K562 (cell line): Measurements from ENCODE around the gene TFRC.

Experiments
- CTCF ChIP-seq, 3 experiments: IDR thresholded peaks in 2 of 3; conservative IDR thresholded peaks in 1 of 3; 2 replicates each; pipeline ENCODE4 v1.5.1; 2011 to 2012; ENCODE audit warnings: low read length in 3 of 3, mild to moderate bottlenecking in 3 of 3, control low read depth in 2 of 3, improper control_type of control experiment in 1 of 3, inconsistent platforms in 1 of 3, low read depth in 1 of 3, mixed read lengths in 1 of 3, moderate library complexity in 1 of 3; ENCODE audit not compliant: insufficient read depth in 2 of 3
- KDM4B ChIP-seq, 2 experiments: fragments of 450-650 bp in 1 of 2; sonication (generic) in 1 of 2; IDR thresholded peaks; 2 replicates each; pipeline ENCODE4 v1.6.1; 2016 to 2017; ENCODE audit warnings: borderline replicate concordance in 2 of 2, antibody characterized with exemption in 1 of 2, low read depth in 1 of 2, mild to moderate bottlenecking in 1 of 2
- NELFE ChIP-seq: IDR thresholded peaks from 2 replicates; pipeline ENCODE4 v1.6.1; 2011; ENCODE audit warnings: mild to moderate bottlenecking; ENCODE audit not compliant: insufficient read depth, insufficient read length
- POLR2A ChIP-seq: fragments of 450-650 bp; conservative IDR thresholded peaks from 2 replicates; pipeline ENCODE4 v1.6.1; 2016
- PRPF4 ChIP-seq: fragments of 200-400 bp; formaldehyde crosslinking; IDR thresholded peaks from one replicate; pipeline ENCODE4 v1.6.1; 2017; ENCODE audit warnings: low read length, low read depth, mild to moderate bottlenecking; ENCODE audit not compliant: insufficient read depth, poor library complexity, severe bottlenecking
- RAD21 ChIP-seq, 2 experiments: fragments of 250-450 bp in 1 of 2; fragments of 450-650 bp in 1 of 2; sonication (Bioruptor Pico) in 1 of 2; formaldehyde crosslinking in 1 of 2; IDR thresholded peaks in 1 of 2; conservative IDR thresholded peaks in 1 of 2; 2 replicates each; pipeline versions ENCODE4 v1.4.0 to v1.8.0; 2020 to 2022; ENCODE audit warnings: mild to moderate bottlenecking in 2 of 2, moderate library complexity in 1 of 2
- SETDB1 ChIP-seq: IDR thresholded peaks from one replicate; pipeline ENCODE4 v1.6.1; 2012; ENCODE audit warnings: low read length, control low read depth, inconsistent platforms
- TAF1 ChIP-seq: IDR thresholded peaks from 2 replicates; pipeline ENCODE4 v1.6.1; 2011; ENCODE audit warnings: mild to moderate bottlenecking, low read length, moderate library complexity; ENCODE audit not compliant: insufficient read depth, control insufficient read depth, severe bottlenecking; ENCODE audit errors: extremely low read depth
- ZBTB40 ChIP-seq, 2 experiments: fragments of 450-650 bp in 1 of 2; sonication (generic) in 1 of 2; formaldehyde crosslinking in 1 of 2; IDR thresholded peaks; 2 replicates each; pipeline versions ENCODE4 v1.7.1 to v1.9.0; 2016 to 2022; ENCODE audit warnings: inconsistent platforms in 1 of 2, mild to moderate bottlenecking in 1 of 2, missing genetic modification reagents in 1 of 2
- ZNF121 ChIP-seq: sonication (generic); formaldehyde crosslinking; conservative IDR thresholded peaks from 2 replicates; pipeline ENCODE4 v1.8.0; 2022; ENCODE audit warnings: missing genetic modification reagents

- no peak for TF ChIP-seq KDM4B (IDR thresholded peaks at IDR 0.05; ENCODE audit: borderline replicate concordance in 2 of 2, low read depth in 1 of 2)
- TF ChIP-seq PRPF4: no peak
- TF ChIP-seq ZNF121 (CRISPR knock-in tag): no peak
- TF ChIP-seq SETDB1: no peak
- no peak for TF ChIP-seq RAD21 (CRISPR knock-in tag; conservative IDR thresholded peaks at IDR 0.05 in 1 of 2, IDR thresholded peaks at IDR 0.05 in 1 of 2)
- TF ChIP-seq CTCF (IDR thresholded peaks at IDR 0.05 in 2 of 3, conservative IDR thresholded peaks at IDR 0.05 in 1 of 3; ENCODE audit: insufficient read depth in 2 of 3, low read depth in 1 of 3, low read length in 3 of 3): no peak
- TF ChIP-seq ZBTB40 (IDR thresholded peaks at IDR 0.05): no peak
- no peak for TF ChIP-seq ZBTB40 (CRISPR knock-in tag; IDR thresholded peaks at IDR 0.05)
- TF ChIP-seq NELFE: no peak
- TF ChIP-seq TAF1: no peak
- TF ChIP-seq POLR2A: no peak
Measured at GRCh38 chr3:196012941-196013476, 68.9 kb downstream of the TFRC start.
